Activated CD4-positive, alpha-beta T cell treated with anti-CD3 and anti-CD28 coated beads, Interleukin-2, amount 10 ng/mL, durations not matched to agents 24 days and 14 days (primary cell): ENCODE results near the gene DNAH5. TPM values are rescaled to one million over a fixed set of nuclear protein-coding genes. Genes with fewer than 3 reads are reported as not detected.

ENCODE experiments used
- DNase-seq: peaks from one replicate; pipeline ENCODE4 v3.0.0; 2022
- H3K27ac Mint-ChIP-seq: one replicate; pipeline ENCODE4 v1.8.0; 2022; ENCODE audit warnings: mild to moderate bottlenecking, mixed read lengths
- H3K27me3 Mint-ChIP-seq: one replicate; pipeline ENCODE4 v1.8.0; 2022; ENCODE audit warnings: mixed read lengths
- H3K36me3 Mint-ChIP-seq: one replicate; pipeline ENCODE4 v1.8.0; 2022; ENCODE audit warnings: low read depth, mild to moderate bottlenecking, mixed read lengths
- H3K4me1 Mint-ChIP-seq: one replicate; pipeline ENCODE4 v1.8.0; 2021; ENCODE audit warnings: mixed read lengths
- H3K4me3 Mint-ChIP-seq: one replicate; pipeline ENCODE4 v1.8.0; 2022; ENCODE audit warnings: mild to moderate bottlenecking, moderate library complexity, mixed read lengths
- H3K9me3 Mint-ChIP-seq: one replicate; pipeline ENCODE4 v1.8.0; 2021; ENCODE audit warnings: mixed read lengths
- intact Hi-C: fragments of 100-400 bp; cut with micrococcal nuclease; formaldehyde crosslinking; loops from one replicate; pipeline ENCODE4 v1.15.1; 2023
- total RNA-seq: library from RNA; stranded (reverse); gene quantifications from 2 replicates; pipeline ENCODE4 v1.2.3, GENCODE V29; 2022

DNAH5 gene
- total RNA-seq, 1 donor from 2014 or later: not detected

GRCh38 chr5:13648822-13649221 lies 295.7 kb downstream of the DNAH5 start:
- Mint-ChIP-seq H3K36me3 (no peaks in the 10 kb centered on the region), H3K27ac (no peak overlapping the region), H3K4me1 (no peaks in the 10 kb centered on the region), H3K9me3 (peaks cover 15% of the 10 kb centered on the region), H3K4me3 (no peak overlapping the region), H3K27me3 (no peaks in the 10 kb centered on the region)
- intact Hi-C loops: no loop called here
- DNase-seq: no peak

GRCh38 chr5:13643734-13644133 lies 300.8 kb downstream of the DNAH5 start:
- H3K4me3 Mint-ChIP-seq: no peak overlapping the region
- H3K9me3 Mint-ChIP-seq: peaks cover 11% of the 10 kb centered on the region
- H3K4me1 Mint-ChIP-seq: no peaks in the 10 kb centered on the region

GRCh38 chr5:13643196-13643595 lies 301.3 kb downstream of the DNAH5 start:
- no peaks in the 10 kb centered on the region for H3K36me3 Mint-ChIP-seq
- H3K27me3 Mint-ChIP-seq: no peaks in the 10 kb centered on the region
- no peak overlapping the region for H3K4me3 Mint-ChIP-seq
- peaks cover 7% of the 10 kb centered on the region for H3K9me3 Mint-ChIP-seq
- no peak for DNase-seq
- intact Hi-C loops: no loop called here
- H3K4me1 Mint-ChIP-seq: no peaks in the 10 kb centered on the region
- H3K27ac Mint-ChIP-seq: no peak overlapping the region

More at GRCh38 chr5:13643734-13644133, 300.8 kb downstream of the DNAH5 start:
- intact Hi-C loops: no loop called here
- no peaks in the 10 kb centered on the region for H3K27me3 Mint-ChIP-seq
- H3K27ac Mint-ChIP-seq: no peak overlapping the region
- no peaks in the 10 kb centered on the region for H3K36me3 Mint-ChIP-seq
- DNase-seq: no peak

Other genes starting within 250 kb of the DNAH5 start
- 8.7 and 14.0 TPM in 2 replicates for gene TRIO, start 198.7 kb upstream of the DNAH5 start, total RNA-seq